DLD1 (cell line): ENCODE measurements around the gene SVOP.

Experiments used
- in situ Hi-C: cut with HindIII; loops from 2 replicates; pipeline ENCODE4 v1.10.0; 2017; ENCODE audit warnings: low sequenced_read_pairs

SVOP gene

DNA sequence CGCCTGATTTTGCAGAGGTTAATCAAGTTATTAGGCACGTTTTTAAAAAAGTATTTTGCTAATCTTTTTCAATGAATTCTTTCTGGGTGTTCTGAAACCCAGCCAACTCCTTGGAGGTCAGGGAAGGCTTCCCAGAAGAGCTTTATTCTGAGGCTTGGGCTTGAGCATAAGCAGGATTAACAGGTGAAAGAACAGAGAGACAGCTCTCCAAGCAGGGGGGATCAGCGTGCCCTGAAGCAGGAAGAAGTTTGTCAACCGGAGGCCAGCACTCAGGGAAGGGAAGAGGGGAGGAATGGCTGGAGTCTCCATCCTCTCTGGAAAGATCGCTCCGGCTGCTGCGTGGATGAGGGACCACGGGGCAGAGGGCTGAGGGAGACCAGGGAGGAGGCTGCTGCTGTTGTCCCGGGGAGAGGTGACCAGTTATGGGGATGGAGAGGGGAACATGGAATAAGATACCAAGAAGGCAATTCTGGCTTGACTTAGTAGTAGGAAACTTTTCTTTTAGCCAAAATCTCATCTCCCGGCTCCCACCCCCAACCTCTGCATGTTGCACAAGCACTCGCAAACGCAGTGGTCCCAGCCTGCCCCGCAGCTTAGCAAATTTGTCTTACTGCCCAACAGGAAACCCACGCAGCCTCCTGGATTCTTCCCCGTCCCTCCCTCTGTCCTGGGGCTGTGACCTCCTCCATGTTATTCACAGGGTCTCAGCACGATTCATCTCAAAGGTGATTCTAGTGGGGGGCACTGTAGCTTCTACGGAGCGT lies 162.4 kb downstream of the SVOP start:
- in situ Hi-C loops: no loop called here
